HL-60 (cell line): Measurements from ENCODE around the gene TPM1.

Source experiments
- DNase-seq, 2 experiments: peaks; one replicate each; pipeline ENCODE4 v3.0.0-alpha.2; 2010 to 2020; ENCODE audit warnings: low read depth in 1 of 2, low spot score in 1 of 2
- H3K27ac ChIP-seq: fragments of 250-450 bp; sonication (Bioruptor Pico); replicated peaks from 2 replicates; pipeline ENCODE4 v1.5.1; 2020; ENCODE audit warnings: mild to moderate bottlenecking, moderate library complexity
- H3K27me3 ChIP-seq: fragments of 250-450 bp; sonication (Bioruptor Pico); 2 replicates; pipeline ENCODE4 v1.5.1; 2021; ENCODE audit warnings: mild to moderate bottlenecking, moderate library complexity; ENCODE audit not compliant: insufficient read depth, poor library complexity, severe bottlenecking
- H3K4me3 ChIP-seq: replicated peaks from 2 replicates; pipeline ENCODE4 v1.5.1; 2011; ENCODE audit warnings: mild to moderate bottlenecking, control low read depth, low read length; ENCODE audit not compliant: insufficient read depth
- GABPA ChIP-seq: IDR thresholded peaks from 2 replicates; pipeline ENCODE4 v1.6.1; 2012; ENCODE audit warnings: low read depth
- POLR2AphosphoS5 ChIP-seq: IDR thresholded peaks from 2 replicates; pipeline ENCODE4 v1.6.1; 2012; ENCODE audit warnings: low read depth
- SPI1 ChIP-seq: IDR thresholded peaks from 2 replicates; pipeline ENCODE4 v1.6.1; 2012; ENCODE audit warnings: low read depth, mild to moderate bottlenecking, borderline replicate concordance
- TF ChIP-seq, protein P1 (sequence below): IDR thresholded peaks from 2 replicates; pipeline ENCODE4 v1.6.1; 2012; ENCODE audit warnings: low read depth; ENCODE audit not compliant: insufficient replicate concordance
- TF ChIP-seq, protein P2 (sequence below): IDR thresholded peaks from one replicate; pipeline ENCODE4 v1.5.1; 2011; ENCODE audit warnings: low read length, control low read depth, inconsistent platforms; ENCODE audit not compliant: insufficient read depth

Gene TPM1

DNA sequence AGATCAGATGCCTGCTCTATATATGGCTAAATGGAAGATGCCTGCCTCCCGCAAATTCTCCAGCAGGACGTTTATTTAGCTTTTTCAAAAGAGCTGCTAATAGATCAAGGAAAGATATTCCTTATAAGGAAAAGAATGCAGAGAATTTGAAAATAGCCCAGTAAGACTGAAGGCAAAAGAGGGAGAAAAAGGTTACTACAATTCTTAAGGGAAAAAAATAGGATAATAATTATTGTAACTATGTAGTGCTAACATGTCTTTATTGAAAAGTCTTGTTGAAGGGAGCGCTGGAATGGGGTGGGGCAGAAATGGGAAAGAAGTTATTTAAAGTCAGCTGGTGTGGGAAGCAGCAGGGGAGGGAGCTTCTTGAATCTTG lies 2.9 kb downstream of the TPM1 start:
- Histone ChIP-seq H3K27me3 (peaks cover 55% of the 10 kb centered on the region), H3K4me3 (no peak overlapping the region), H3K27ac (no peak overlapping the region)
- TF ChIP-seq GABPA (no peak), SPI1 (no peak)
- TF ChIP-seq, protein P1, sequence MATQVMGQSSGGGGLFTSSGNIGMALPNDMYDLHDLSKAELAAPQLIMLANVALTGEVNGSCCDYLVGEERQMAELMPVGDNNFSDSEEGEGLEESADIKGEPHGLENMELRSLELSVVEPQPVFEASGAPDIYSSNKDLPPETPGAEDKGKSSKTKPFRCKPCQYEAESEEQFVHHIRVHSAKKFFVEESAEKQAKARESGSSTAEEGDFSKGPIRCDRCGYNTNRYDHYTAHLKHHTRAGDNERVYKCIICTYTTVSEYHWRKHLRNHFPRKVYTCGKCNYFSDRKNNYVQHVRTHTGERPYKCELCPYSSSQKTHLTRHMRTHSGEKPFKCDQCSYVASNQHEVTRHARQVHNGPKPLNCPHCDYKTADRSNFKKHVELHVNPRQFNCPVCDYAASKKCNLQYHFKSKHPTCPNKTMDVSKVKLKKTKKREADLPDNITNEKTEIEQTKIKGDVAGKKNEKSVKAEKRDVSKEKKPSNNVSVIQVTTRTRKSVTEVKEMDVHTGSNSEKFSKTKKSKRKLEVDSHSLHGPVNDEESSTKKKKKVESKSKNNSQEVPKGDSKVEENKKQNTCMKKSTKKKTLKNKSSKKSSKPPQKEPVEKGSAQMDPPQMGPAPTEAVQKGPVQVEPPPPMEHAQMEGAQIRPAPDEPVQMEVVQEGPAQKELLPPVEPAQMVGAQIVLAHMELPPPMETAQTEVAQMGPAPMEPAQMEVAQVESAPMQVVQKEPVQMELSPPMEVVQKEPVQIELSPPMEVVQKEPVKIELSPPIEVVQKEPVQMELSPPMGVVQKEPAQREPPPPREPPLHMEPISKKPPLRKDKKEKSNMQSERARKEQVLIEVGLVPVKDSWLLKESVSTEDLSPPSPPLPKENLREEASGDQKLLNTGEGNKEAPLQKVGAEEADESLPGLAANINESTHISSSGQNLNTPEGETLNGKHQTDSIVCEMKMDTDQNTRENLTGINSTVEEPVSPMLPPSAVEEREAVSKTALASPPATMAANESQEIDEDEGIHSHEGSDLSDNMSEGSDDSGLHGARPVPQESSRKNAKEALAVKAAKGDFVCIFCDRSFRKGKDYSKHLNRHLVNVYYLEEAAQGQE: no peak
- no peak for DNase-seq

DNA sequence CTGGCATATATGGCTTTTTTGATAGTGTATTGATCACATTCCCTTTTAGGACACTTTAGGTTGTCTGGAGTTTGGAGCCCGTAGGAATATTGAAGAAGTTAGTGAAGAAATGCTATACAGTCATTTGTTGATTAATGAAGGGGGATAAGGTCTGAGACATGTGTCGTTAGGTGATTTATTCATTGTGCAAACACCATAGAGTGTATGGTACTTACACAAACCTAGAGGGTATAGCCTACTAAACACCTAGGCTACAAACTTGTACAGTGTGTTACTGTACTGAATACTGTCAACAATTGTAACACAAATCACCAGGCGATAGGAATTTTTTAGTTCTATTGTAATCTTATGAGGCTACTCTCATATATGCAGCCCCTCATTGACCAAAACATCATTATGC lies 3.3 kb downstream of the TPM1 start:
- DNase-seq: no peak
- H3K27ac ChIP-seq: no peak overlapping the region
- no peak for TF ChIP-seq SPI1
- TF ChIP-seq GABPA: no peak
- no peak for TF ChIP-seq POLR2AphosphoS5
- H3K27me3 ChIP-seq: peaks cover 53% of the 10 kb centered on the region
- no peak overlapping the region for H3K4me3 ChIP-seq

DNA sequence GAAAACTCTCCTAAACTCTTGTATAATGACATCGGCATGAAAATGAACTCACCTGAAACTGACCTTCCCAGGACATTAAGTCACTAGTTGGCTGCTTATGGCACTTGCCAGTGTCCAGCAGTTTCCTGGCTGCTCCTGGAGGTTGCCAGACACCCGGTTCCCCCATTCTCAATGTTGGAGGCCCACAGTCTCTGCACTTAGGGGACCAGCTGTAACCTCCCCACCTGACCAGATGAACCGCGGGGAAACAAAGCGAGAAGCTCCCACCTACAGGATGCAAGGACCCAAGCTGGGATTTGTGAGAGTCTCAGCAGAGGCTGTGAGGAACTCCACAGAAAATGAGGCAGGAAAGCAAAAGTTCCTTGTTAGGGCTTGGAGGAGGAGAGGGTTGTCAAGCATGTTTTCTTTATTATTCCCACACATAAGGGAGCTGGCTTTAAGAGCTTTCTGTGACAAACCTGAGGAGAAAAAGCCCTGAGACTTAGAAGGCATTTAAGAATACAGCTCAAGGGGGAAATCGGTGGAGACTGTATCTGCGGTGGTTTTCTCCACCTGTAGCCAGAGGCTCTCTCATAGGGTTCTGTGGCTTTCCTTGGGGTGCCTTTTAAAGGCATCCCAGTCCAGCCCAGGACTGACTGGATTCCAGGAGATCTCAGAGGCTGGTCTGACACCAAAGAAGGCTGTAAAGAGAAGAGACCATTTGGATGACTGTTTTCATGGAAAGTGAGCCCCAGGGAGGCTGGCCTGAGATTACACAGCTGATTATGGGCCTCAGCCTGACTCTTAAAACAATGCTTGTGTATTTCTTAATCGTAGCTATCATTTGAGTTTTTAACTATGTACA lies 4.6 kb downstream of the TPM1 start:
- peaks cover 44% of the 10 kb centered on the region for H3K27me3 ChIP-seq
- TF ChIP-seq POLR2AphosphoS5 (no peak), GABPA (no peak), SPI1 (no peak)
- TF ChIP-seq, protein P1: no peak
- TF ChIP-seq, protein P2, sequence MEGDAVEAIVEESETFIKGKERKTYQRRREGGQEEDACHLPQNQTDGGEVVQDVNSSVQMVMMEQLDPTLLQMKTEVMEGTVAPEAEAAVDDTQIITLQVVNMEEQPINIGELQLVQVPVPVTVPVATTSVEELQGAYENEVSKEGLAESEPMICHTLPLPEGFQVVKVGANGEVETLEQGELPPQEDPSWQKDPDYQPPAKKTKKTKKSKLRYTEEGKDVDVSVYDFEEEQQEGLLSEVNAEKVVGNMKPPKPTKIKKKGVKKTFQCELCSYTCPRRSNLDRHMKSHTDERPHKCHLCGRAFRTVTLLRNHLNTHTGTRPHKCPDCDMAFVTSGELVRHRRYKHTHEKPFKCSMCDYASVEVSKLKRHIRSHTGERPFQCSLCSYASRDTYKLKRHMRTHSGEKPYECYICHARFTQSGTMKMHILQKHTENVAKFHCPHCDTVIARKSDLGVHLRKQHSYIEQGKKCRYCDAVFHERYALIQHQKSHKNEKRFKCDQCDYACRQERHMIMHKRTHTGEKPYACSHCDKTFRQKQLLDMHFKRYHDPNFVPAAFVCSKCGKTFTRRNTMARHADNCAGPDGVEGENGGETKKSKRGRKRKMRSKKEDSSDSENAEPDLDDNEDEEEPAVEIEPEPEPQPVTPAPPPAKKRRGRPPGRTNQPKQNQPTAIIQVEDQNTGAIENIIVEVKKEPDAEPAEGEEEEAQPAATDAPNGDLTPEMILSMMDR: no peak
- H3K4me3 ChIP-seq: no peak overlapping the region
- no peak overlapping the region for H3K27ac ChIP-seq
- DNase-seq: no peak

DNA sequence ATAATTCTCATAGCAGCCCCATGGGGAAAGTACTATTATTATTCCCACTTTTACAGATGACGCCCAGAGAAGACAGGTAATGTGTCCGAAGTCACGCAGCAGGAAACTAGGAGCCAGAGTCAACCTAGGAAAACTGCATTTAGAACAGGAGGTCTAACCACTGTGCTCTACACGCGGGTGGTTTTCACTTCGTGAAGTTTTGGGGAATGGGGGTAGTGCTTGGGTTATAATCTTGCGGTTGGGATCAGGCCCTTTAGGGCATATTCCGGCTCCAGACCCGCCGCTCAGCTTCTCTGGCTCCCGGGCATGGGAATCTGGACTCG lies 5.2 kb downstream of the TPM1 start:
- Histone ChIP-seq H3K4me3 (peak overlapping the region; percentile 62), H3K27me3 (peaks cover 40% of the 10 kb centered on the region), H3K27ac (peak overlapping the region; percentile 24; the same call in 1 of the 2 replicates)
- TF ChIP-seq, protein P2: no peak
- TF ChIP-seq SPI1 (no peak), POLR2AphosphoS5 (no peak), GABPA (no peak)
- TF ChIP-seq, protein P1: no peak
- no peak for DNase-seq
